GM19238 (cell line): ENCODE measurements around the gene MAGEB3.
"Not testable (repeated sequence)": the region's sequence is repeated elsewhere in the genome, so short reads cannot be mapped to it uniquely, and the experiment has no call there.

Experiments used
- DNase-seq: peaks from one replicate; pipeline ENCODE4 v3.0.0; 2011; ENCODE audit warnings: low spot score; ENCODE audit not compliant: insufficient read length

MAGEB3 gene

GRCh38 chrX:30230395-30230794 lies at the start of gene MAGEB3:
Gene MAGEB3 (plus strand): TSS chrX:30230657. CDS start chrX:30235925, 5,268 bp downstream.
- DNase-seq = no peak

- no peak for DNase-seq
Observed at GRCh38 chrX:30181353-30181752, 49.1 kb upstream of the MAGEB3 start.

- DNase-seq = no peak
Observed at GRCh38 chrX:30183554-30183953, 46.9 kb upstream of the MAGEB3 start.

- DNase-seq = no peak
Observed at GRCh38 chrX:30190426-30190825, 40.0 kb upstream of the MAGEB3 start.

- not testable (repeated sequence) for DNase-seq
Observed at GRCh38 chrX:30193910-30194309, 36.5 kb upstream of the MAGEB3 start.

GRCh38 chrX:30196322-30196721 lies 34.1 kb upstream of the MAGEB3 start:
- DNase-seq = no peak

GRCh38 chrX:30212172-30212571 lies 18.3 kb upstream of the MAGEB3 start:
- no peak for DNase-seq

GRCh38 chrX:30215357-30215843 lies 15.1 kb upstream of the MAGEB3 start, which contains the start of gene MAGEB2:
Gene MAGEB2 (plus strand): TSS chrX:30215563. CDS start chrX:30218581, 3,018 bp downstream.
- DNase-seq = no peak

GRCh38 chrX:30217465-30217864 lies 13.0 kb upstream of the MAGEB3 start:
- no peak for DNase-seq

GRCh38 chrX:30219372-30219771 lies 11.1 kb upstream of the MAGEB3 start:
- DNase-seq = no peak

- DNase-seq = no peak
Observed at GRCh38 chrX:30220661-30221060, 9.8 kb upstream of the MAGEB3 start.

GRCh38 chrX:30224536-30224935 lies 5.9 kb upstream of the MAGEB3 start:
- no peak for DNase-seq

GRCh38 chrX:30228526-30228925 lies 1.9 kb upstream of the MAGEB3 start:
- no peak for DNase-seq

GRCh38 chrX:30241724-30242415 lies 11.4 kb downstream of the MAGEB3 start, which contains the start of gene MAGEB4:
Gene MAGEB4 (plus strand): TSS chrX:30242000. CDS start chrX:30242136, 136 bp downstream.
- DNase-seq = no peak

GRCh38 chrX:30246769-30247489 lies 16.5 kb downstream of the MAGEB3 start, which contains the start of gene MAGEB1:
Gene MAGEB1 (plus strand): TSS chrX:30247146. CDS start chrX:30250494, 3,348 bp downstream.
- no peak for DNase-seq

- no peak for DNase-seq
Observed at GRCh38 chrX:30248854-30249253, 18.4 kb downstream of the MAGEB3 start.

- DNase-seq = no peak
Observed at GRCh38 chrX:30253257-30253656, 22.8 kb downstream of the MAGEB3 start.

GRCh38 chrX:30259927-30260326 lies 29.5 kb downstream of the MAGEB3 start:
- no peak for DNase-seq

GRCh38 chrX:30261012-30261411 lies 30.6 kb downstream of the MAGEB3 start:
- no peak for DNase-seq

GRCh38 chrX:30262763-30263162 lies 32.3 kb downstream of the MAGEB3 start:
- DNase-seq = no peak

- no peak for DNase-seq
Observed at GRCh38 chrX:30270639-30271038, 40.2 kb downstream of the MAGEB3 start.

GRCh38 chrX:30275498-30275897 lies 45.0 kb downstream of the MAGEB3 start:
- DNase-seq = no peak
